GM21825 (cell line): Measurements from ENCODE around the gene ZNF597.
A peak's percentile ranks its signal among the peaks of the same experiment; 100 is the strongest.

Experiments used
- ATAC-seq: cut with Tn5 transposase; IDR thresholded peaks from one replicate; pipeline ENCODE4 v1.9.1; 2021; ENCODE audit warnings: mild to moderate bottlenecking, moderate library complexity; ENCODE audit not compliant: unreplicated experiment

Gene ZNF597

DNA sequence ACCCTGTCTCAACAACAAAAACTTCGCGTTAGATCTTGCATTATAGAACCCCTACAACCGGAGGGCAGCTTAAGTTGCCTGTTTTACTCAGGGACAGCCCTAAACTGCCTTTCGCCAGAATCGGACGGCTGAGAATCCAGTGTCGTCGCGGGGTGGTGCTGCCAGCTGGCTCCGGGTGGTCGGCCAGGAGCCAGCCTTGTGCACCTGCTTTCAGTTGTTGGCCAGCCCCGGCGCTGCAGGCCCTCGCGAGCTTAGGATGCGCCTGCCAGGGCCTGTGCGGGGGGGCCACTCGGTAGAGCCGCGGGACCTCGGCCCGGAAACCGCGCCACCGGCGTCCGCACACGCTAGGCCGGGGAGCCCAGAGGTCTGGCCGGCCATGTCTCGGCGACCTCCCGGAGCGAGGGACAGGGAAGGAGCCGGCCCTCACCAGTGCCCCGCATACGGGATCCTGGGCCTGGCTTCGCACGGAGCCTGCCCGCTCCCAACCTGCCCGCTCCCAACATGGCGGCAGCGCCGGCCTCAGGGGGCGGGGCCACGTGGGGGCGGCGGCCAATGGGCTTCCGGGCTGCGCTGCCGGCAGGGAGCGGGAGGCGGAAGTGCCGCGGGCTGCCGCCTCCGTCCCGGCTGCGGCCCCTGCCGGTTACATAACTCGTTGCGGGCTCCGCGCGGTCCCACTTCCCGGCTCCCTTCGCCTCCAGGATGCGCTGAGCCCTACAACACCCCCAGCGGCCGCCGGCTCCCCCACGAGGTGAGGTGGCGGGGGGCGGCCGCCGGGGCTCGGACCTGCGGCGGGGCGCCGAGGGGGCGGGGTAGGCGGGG lies 14.3 kb upstream of the ZNF597 start:
- ATAC-seq, result peak; percentile 65

DNA sequence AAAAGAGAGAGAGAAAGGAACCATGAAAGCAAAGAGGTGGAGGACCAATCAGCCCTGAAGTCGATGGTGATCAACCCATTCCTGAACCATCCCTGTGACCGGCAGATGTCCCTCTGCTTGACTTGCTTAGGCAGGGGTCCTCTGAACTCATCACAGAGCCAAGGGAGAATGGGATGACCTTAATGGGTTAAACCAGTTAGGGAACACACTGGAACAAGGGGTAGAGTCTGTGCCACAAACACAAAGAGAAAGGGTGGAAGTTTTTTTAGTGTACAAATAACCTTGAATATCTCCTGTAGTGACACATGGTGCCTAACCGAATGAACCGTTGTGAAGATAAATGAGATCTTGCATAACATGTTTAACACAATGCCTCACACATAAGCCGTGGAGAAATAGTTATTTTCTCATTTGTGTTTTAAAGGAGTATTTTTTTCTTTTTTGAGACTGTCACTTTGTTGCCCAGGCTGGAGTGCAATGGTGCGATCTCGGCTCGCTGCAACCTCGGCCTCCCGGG lies 11.4 kb upstream of the ZNF597 start:
- no peak for ATAC-seq

DNA sequence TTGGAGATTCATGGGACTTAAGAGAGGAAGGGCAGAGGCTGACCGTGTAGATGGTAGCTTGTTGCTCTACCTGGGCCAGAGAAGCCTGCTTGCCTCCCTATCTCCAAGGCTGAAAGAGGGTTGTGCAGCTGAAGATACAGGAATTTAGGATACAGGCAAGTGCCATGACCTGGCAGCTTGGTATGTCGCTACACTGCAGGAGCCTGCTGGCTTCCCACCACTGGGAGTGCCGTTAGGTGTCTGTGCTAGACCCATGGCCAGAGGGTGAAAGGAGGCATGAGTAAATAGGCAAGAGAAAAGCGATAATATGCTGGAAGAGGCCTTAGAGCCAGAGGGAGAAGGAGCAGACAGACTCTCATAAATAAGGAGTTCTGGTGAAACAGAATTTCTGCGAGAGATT lies 10.8 kb upstream of the ZNF597 start:
- no peak for ATAC-seq

DNA sequence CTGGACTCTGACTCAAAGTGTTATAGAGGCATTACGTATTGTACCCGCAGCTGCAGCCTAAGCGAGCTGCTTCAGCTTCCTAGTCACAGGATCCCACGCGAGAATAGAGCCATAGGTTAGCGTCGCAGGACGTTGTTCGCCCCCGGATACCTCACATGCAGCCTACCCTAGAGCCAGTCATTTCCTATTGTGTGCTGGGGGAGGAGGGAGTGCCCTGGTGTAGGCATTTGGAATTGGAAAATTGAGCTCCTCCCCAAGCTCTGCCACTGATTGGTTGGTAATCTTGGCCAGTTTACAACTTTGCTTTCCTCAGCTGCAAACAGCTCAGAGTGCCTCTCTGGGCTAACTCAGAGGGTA lies 706 bp upstream of the ZNF597 start:
- ATAC-seq, result no peak

DNA sequence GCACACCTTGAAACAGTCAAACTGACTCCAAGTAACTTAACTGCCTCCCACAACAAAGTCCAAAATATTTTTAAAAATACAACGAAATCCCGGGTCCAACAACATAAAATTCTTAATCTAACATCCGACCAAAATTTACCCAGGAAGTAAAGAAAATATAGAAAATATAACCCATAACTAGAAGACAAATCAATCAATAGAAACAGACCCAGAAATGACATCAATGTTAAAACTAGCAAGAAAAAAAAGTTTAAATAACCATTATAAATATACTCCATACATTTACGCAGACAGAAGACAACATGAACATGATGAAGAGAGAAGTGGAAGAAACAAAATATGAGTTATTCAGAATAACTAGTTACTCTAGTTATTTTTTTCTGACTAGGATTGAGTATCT lies 3.7 kb downstream of the ZNF597 start:
- ATAC-seq, result no peak

DNA sequence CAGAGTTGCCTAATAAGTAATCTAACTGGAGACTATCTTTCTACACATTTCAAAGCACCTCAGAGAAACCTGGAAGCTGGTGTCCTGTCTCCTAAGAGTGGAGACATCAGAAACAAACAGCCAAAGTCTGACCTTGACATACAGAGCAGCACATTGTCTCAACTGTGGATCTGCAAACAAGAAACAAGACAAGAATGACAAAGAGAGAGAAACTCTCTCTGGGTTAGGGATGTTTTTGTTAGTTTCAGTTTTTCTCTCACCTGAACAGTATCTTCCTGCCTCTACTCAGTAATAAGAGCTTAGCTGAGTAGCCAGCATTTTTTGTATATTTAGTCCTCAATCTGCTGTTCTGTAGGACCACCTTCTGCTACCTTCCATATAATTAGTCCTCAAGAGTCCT lies 8.9 kb downstream of the ZNF597 start:
- no peak for ATAC-seq

GRCh38 chr16:3431779-3432219 lies 11.5 kb downstream of the ZNF597 start:
- ATAC-seq, result no peak

- ATAC-seq, result no peak
Observed at GRCh38 chr16:3413730-3414379, 29.4 kb downstream of the ZNF597 start.

- ATAC-seq, result no peak
Observed at GRCh38 chr16:3408561-3409197, 34.6 kb downstream of the ZNF597 start.

DNA sequence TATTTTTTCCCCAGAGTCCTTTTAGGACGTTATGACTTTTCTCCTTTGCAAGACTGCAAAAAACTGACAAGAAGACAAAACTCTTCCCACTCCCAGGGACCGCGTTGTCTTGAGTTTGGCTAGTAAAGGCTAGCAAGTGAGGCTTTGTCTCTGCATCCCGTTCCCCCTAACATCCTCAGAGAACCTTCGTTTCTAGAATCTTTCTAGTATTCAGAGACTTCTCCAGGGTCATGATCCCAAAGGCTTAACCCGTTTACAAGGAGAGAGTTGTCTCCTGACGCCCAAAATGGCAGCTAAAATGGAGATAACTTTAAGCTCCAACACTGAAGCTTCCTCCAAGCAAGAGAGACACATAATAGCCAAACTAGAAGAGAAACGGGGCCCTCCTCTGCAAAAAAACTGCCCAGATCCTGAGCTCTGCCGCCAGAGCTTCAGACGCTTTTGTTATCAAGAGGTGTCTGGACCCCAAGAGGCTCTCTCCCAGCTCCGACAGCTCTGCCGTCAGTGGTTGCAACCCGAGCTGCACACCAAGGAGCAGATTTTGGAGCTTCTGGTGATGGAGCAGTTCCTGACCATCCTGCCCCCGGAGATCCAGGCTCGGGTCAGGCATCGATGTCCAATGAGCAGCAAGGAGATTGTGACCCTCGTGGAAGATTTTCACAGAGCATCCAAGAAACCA lies 41.4 kb downstream of the ZNF597 start:
- ATAC-seq, result no peak

GRCh38 chr16:3400779-3401688 lies 42.3 kb downstream of the ZNF597 start, which contains the start of the genes ZNF174 and ZSCAN32:
Gene ZNF174 (plus strand): TSS chr16:3401215. CDS start chr16:3402005, 790 bp downstream.
Gene ZSCAN32 (minus strand): TSS chr16:3401004. CDS start chr16:3397557, 3,447 bp downstream.
- ATAC-seq, result peak; percentile 94

DNA sequence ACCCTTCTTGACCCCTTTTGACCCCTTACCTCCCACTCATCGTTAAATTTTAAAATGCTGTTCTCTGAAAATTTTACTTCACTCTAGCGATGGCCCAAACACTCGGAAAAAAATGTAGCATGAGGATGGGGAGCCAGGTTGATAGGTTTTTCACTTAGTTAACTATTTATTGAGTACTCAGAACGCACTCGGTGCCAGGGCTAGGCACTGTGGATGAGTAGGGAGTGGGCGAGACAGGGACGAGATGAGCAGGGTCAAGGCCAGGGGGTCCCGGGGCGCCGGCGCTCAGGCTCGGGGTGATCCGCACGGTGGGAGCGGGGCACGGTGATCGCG lies 42.9 kb downstream of the ZNF597 start:
- ATAC-seq, result no peak

- ATAC-seq, result no peak
Observed at GRCh38 chr16:3389663-3390338, 53.5 kb downstream of the ZNF597 start.

- no peak for ATAC-seq
Observed at GRCh38 chr16:3388325-3388724, 55.0 kb downstream of the ZNF597 start.

GRCh38 chr16:3383045-3383448 lies 60.3 kb downstream of the ZNF597 start:
- ATAC-seq, result no peak
